Spinal cord (tissue), 10 donors: ENCODE results near the gene PDE4B. TPM values are rescaled to one million over a fixed set of nuclear protein-coding genes. Genes with fewer than 3 reads are reported as not detected.
A peak's percentile ranks its signal among the peaks of the same experiment; 100 is the strongest.

ENCODE experiments used
- DNase-seq, 6 donors: peaks; one replicate each; pipeline versions ENCODE4 v3.0.0 to v3.0.0-alpha.2; 2013 to 2015; ENCODE audit warnings: low spot score in 6 of 6, low read depth in 4 of 6
- H3K27ac ChIP-seq: one replicate; pipeline ENCODE4 v1.5.1; 2013; ENCODE audit warnings: low read depth, low read length, control low read depth
- H3K27me3 ChIP-seq: one replicate; pipeline ENCODE4 v1.6.1; 2013; ENCODE audit warnings: low read length; ENCODE audit not compliant: control insufficient read depth, insufficient read depth
- H3K36me3 ChIP-seq: one replicate; pipeline ENCODE4 v1.6.1; 2013; ENCODE audit warnings: low read length; ENCODE audit not compliant: control insufficient read depth, insufficient read depth
- H3K4me1 ChIP-seq: one replicate; pipeline ENCODE4 v1.6.1; 2013; ENCODE audit warnings: low read length; ENCODE audit not compliant: control insufficient read depth, insufficient read depth
- H3K4me3 ChIP-seq: one replicate; pipeline ENCODE4 v1.5.1; 2013; ENCODE audit warnings: low read depth, low read length, control low read depth
- H3K9me3 ChIP-seq: one replicate; pipeline ENCODE4 v1.6.1; 2013; ENCODE audit warnings: low read length; ENCODE audit not compliant: control insufficient read depth, insufficient read depth
- WGBS: methylation state at CpG from one replicate; pipeline ENCODE4 v1.1.5; 2013; ENCODE audit warnings: missing lambda C conversion rate; ENCODE audit not compliant: insufficient coverage; 5-methylcytosine and 5-hydroxymethylcytosine counted together
- polyA plus RNA-seq, 2 donors: library from polyadenylated mRNA; unstranded; fragments of 120-200 nt; gene quantifications; one replicate each; pipeline ENCODE4 v1.2.1, GENCODE V29; 2013; ENCODE audit not compliant: insufficient read length in 2 of 2
- total RNA-seq, 2 donors: library from RNA; depleted of rRNA in 1 of 2; stranded (reverse); fragments of 120-200 nt in 1 of 2; fragments of >200 nt in 1 of 2; gene quantifications; one replicate each; pipeline versions ENCODE4 v1.2.3 to v1.2.4, GENCODE V29; 2013 to 2014
- donor health status: healthy.

Gene PDE4B
- total and polyA plus RNA-seq, 4 donors, result 57.7 to 181 (median 90.7) TPM

GRCh38 chr1:65894738-65895605 lies 102.3 kb downstream of the PDE4B start:
- no peaks in the 10 kb centered on the region for H3K4me1 ChIP-seq
- H3K27me3 ChIP-seq, result no peaks in the 10 kb centered on the region
- H3K27ac ChIP-seq, result no peak overlapping the region
- 100% methylated on average over 2 of the region's 8 CpGs for WGBS
- no peak overlapping the region for H3K4me3 ChIP-seq
- no peaks in the 10 kb centered on the region for H3K9me3 ChIP-seq
- no peaks in the 10 kb centered on the region for H3K36me3 ChIP-seq
- no peak for DNase-seq

DNA sequence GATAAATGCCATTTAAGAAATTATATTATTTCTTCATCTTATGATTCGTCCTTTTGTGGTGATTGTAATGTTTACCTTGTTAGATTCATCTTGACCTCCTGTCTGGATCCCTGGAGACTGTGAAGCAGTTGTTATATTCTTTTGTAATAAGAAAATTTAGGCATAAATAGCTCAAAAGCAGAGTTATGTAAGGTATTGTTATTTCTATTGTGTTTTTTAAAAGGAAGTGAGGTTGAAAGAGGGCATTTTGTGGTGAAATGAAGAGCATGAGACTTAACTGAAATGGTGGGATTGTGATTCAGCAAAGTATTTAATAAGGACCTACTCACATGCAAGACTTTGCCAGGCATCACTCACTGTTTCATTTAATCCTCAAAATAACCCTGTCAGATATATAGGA lies 104.0 kb downstream of the PDE4B start:
- H3K9me3 ChIP-seq, result peaks cover 3% of the 10 kb centered on the region
- no peak overlapping the region for H3K27ac ChIP-seq
- H3K36me3 ChIP-seq, result no peaks in the 10 kb centered on the region
- H3K4me1 ChIP-seq, result no peaks in the 10 kb centered on the region
- WGBS, result no CpG with 5 or more reads among the region's 1 CpG
- DNase-seq, result no peak
- no peaks in the 10 kb centered on the region for H3K27me3 ChIP-seq
- no peak overlapping the region for H3K4me3 ChIP-seq

- Histone ChIP-seq H3K36me3 (no peaks in the 10 kb centered on the region), H3K27ac (no peak overlapping the region), H3K4me3 (no peak overlapping the region), H3K4me1 (no peaks in the 10 kb centered on the region), H3K27me3 (no peaks in the 10 kb centered on the region), H3K9me3 (peaks cover 3% of the 10 kb centered on the region)
- DNase-seq, result no peak
- WGBS, result no CpG with 5 or more reads among the region's 1 CpG
Observed at GRCh38 chr1:65897485-65897884, 104.8 kb downstream of the PDE4B start.

DNA sequence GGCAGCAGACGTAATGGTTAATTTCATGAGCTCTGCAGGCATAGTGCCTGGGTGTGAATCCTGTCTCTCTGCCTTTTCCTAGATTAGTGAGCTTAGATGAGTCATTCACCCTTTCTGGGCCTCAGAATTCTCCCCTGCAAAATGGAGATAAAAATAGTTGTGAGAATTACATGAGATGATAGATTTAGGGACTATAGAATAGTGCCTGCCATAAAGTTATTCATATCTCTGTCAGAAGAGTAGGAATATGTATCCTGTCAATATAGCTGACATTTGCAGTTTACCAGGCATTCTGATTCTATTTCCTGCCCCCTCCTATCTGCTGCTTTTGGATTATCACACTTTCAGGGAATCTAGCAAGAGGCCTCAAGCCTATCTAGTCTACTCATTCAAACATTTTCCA lies 112.0 kb downstream of the PDE4B start:
- peaks cover 3% of the 10 kb centered on the region for H3K9me3 ChIP-seq
- H3K27me3 ChIP-seq, result no peaks in the 10 kb centered on the region
- no peak for DNase-seq
- 38% methylated on average over 1 of the region's 1 CpG for WGBS
- no peak overlapping the region for H3K4me3 ChIP-seq
- H3K36me3 ChIP-seq, result no peaks in the 10 kb centered on the region
- H3K27ac ChIP-seq, result no peak overlapping the region
- no peaks in the 10 kb centered on the region for H3K4me1 ChIP-seq

DNA sequence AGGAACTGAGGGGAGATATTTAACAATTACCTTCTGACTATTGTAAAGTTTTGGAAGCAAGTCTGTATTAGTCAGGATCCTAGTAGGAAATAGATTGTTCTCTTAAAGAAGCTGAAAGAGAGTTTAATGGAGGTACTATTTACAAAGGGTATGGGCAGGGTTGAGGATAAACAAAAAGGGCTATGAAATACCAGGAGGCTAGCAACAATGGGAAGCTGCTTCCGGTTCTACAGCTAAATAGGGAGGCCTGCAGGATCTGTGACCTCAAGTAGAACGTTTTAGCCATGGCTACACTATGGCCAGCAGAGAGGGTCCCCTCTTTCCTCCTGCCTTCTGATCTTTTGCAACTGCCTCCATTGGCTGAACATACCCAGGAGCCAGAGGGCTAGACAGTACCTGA lies 117.7 kb downstream of the PDE4B start:
- no peak overlapping the region for H3K27ac ChIP-seq
- H3K4me1 ChIP-seq, result no peaks in the 10 kb centered on the region
- WGBS, result 45% methylated on average over 2 of the region's 2 CpGs
- H3K4me3 ChIP-seq, result no peak overlapping the region
- H3K27me3 ChIP-seq, result no peaks in the 10 kb centered on the region
- no peaks in the 10 kb centered on the region for H3K9me3 ChIP-seq
- DNase-seq, result no peak
- no peaks in the 10 kb centered on the region for H3K36me3 ChIP-seq

DNA sequence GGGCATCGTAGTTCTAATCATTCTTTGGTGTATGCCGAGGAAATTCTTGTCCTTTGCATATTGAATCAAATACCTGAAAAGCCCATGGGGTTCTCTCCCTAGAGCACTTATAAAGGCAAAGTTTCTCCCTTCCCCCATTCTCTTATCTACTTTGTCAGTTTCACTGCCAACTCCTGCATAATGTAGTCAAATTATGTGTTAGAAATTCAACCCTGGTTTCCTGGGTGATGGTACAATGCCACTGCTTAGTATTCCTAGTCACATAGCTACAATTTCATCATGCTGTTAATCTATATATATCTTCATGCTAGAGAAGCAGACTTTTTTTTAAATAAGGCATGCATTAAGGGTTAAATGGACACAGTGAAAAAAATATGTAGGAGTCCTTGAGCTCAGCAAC lies 119.0 kb downstream of the PDE4B start:
- WGBS, result no CpG with 5 or more reads among the region's 2 CpGs
- H3K27me3 ChIP-seq, result no peaks in the 10 kb centered on the region
- no peaks in the 10 kb centered on the region for H3K9me3 ChIP-seq
- no peaks in the 10 kb centered on the region for H3K36me3 ChIP-seq
- H3K4me3 ChIP-seq, result no peak overlapping the region
- H3K27ac ChIP-seq, result no peak overlapping the region
- no peaks in the 10 kb centered on the region for H3K4me1 ChIP-seq
- peak in 3 of 6 donors; percentile 4 to 84 (median 63) for DNase-seq

DNA sequence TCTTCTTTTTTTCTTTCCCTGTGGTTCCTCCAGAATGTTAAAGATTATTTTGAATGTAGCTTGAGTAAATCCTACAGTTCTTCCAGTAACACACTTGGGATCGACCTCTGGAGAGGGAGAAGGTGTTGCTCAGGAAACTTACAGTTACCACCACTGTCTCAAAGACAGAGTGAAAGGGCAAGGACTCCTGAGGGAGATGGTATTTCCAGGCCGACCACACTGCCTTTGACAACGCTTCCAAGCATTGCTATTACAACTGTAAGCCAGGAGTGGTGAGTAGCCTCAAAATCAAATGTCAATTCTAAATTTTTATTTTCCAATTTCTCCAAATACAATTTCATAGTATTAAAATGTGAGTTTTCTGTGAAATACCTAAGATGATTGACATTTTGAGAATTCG lies 125.9 kb downstream of the PDE4B start:
- H3K36me3 ChIP-seq, result no peaks in the 10 kb centered on the region
- no peaks in the 10 kb centered on the region for H3K4me1 ChIP-seq
- no CpG with 5 or more reads among the region's 4 CpGs for WGBS
- no peaks in the 10 kb centered on the region for H3K9me3 ChIP-seq
- DNase-seq, result no peak
- H3K27ac ChIP-seq, result no peak overlapping the region
- no peak overlapping the region for H3K4me3 ChIP-seq
- H3K27me3 ChIP-seq, result no peaks in the 10 kb centered on the region

GRCh38 chr1:65921446-65921845 lies 128.8 kb downstream of the PDE4B start:
- Histone ChIP-seq H3K4me1 (no peaks in the 10 kb centered on the region), H3K27me3 (no peaks in the 10 kb centered on the region), H3K9me3 (no peaks in the 10 kb centered on the region), H3K27ac (no peak overlapping the region), H3K36me3 (no peaks in the 10 kb centered on the region), H3K4me3 (no peak overlapping the region)
- DNase-seq, result peak in 1 of 6 donors; percentile 63
- WGBS, result 80% methylated on average over 1 of the region's 4 CpGs

- DNase-seq, result no peak
- H3K9me3 ChIP-seq, result no peaks in the 10 kb centered on the region
- H3K27ac ChIP-seq, result no peak overlapping the region
- no peaks in the 10 kb centered on the region for H3K36me3 ChIP-seq
- H3K27me3 ChIP-seq, result no peaks in the 10 kb centered on the region
- no peak overlapping the region for H3K4me3 ChIP-seq
- H3K4me1 ChIP-seq, result no peaks in the 10 kb centered on the region
Observed at GRCh38 chr1:65924471-65924870, 131.8 kb downstream of the PDE4B start.

DNA sequence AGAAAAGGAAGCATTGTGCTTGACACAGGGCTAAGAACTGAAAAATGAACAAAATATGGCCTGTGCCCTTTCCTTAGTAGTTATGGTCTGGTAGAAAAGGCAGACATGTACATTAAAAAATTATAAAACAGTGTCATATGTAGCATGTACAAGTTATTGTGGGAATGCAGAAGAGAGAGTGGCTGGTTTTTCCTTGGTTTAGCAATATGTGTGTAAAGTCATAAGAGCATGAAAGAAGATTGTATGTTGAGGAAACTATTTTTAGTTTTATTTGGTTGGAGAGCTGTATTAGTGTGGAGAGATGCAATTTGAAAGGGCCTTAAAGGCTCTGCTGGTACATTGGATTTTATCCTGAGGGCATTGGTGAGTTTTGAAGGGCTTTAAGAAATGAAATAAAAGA lies 145.8 kb downstream of the PDE4B start:
- Histone ChIP-seq H3K9me3 (no peaks in the 10 kb centered on the region), H3K27me3 (no peaks in the 10 kb centered on the region), H3K36me3 (no peaks in the 10 kb centered on the region), H3K27ac (no peak overlapping the region), H3K4me1 (no peaks in the 10 kb centered on the region), H3K4me3 (no peak overlapping the region)
- DNase-seq, result no peak
